ENCODE measurements around the gene TMEM18. TPM values are rescaled to one million over a fixed set of nuclear protein-coding genes. Genes with fewer than 3 reads are reported as not detected.

Gene TMEM18
- total RNA-seq, 2 donors from 2014 or later, result 32.5 to 33.4 TPM

- no peak overlapping the region for H3K27ac Mint-ChIP-seq
- no peak overlapping the region for H3K4me3 Mint-ChIP-seq
- no peaks in the 10 kb centered on the region for H3K36me3 Mint-ChIP-seq (ENCODE audit: insufficient read depth in 2 of 2)
- H3K9me3 Mint-ChIP-seq, result no peaks in the 10 kb centered on the region
- ATAC-seq (replicated peaks in 1 of 2) (no peak), DNase-seq (no peak)
- peaks cover 5% of the 10 kb centered on the region for H3K4me1 Mint-ChIP-seq (ENCODE audit: low read depth)
- peaks cover 9% of the 10 kb centered on the region for H3K27me3 Mint-ChIP-seq (ENCODE audit: low read depth)
Observed at GRCh38 chr2:639703-640102, 37.5 kb downstream of the TMEM18 start.

- Mint-ChIP-seq H3K36me3 (ENCODE audit: insufficient read depth in 2 of 2) (no peaks in the 10 kb centered on the region), H3K27me3 (ENCODE audit: low read depth) (peaks cover 6% of the 10 kb centered on the region), H3K4me3 (no peak overlapping the region), H3K4me1 (ENCODE audit: low read depth) (peaks cover 5% of the 10 kb centered on the region), H3K27ac (no peak overlapping the region), H3K9me3 (no peaks in the 10 kb centered on the region)
- DNase-seq (no peak), ATAC-seq (replicated peaks in 1 of 2) (no peak)
Observed at GRCh38 chr2:637804-638203, 39.4 kb downstream of the TMEM18 start.

DNA sequence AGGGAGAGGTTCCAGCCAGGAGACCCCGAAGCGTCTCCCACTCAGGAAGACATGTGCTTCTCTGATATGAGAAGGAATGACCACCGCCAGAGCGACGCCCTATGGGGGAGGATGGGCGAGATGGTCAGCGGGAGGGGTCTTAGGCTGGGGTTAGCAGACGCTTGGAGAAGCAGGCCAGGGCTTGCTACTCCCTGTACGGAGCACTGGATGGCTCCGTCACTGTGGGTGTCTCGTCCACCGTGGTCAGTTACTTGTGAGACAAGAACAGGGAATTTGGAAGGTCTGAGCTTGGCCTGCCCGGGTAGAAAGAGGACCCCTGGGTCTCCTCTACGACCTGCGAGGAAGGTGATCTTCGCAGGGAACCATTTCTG, 39.8 kb downstream of the TMEM18 start:
- Mint-ChIP-seq H3K4me3 (peak overlapping the region in 1 of 2 donors; percentile 85), H3K4me1 (ENCODE audit: low read depth) (peaks cover 5% of the 10 kb centered on the region), H3K27ac (no peak overlapping the region)

GRCh38 chr2:636641-637405, 40.4 kb downstream of the TMEM18 start:
- Mint-ChIP-seq H3K4me3 (peak overlapping the region; percentile 85 to 86), H3K4me1 (ENCODE audit: low read depth) (peaks cover 5% of the 10 kb centered on the region), H3K36me3 (ENCODE audit: insufficient read depth in 2 of 2) (no peaks in the 10 kb centered on the region), H3K27ac (peak overlapping the region; percentile 71), H3K27me3 (ENCODE audit: low read depth) (peaks cover 6% of the 10 kb centered on the region), H3K9me3 (no peaks in the 10 kb centered on the region)
- DNase-seq (peak; percentile 45 to 50), ATAC-seq (replicated peaks in 1 of 2) (peak; percentile 77 to 81)

More for the DNA sequence above, 39.8 kb downstream of the TMEM18 start:
- peaks cover 6% of the 10 kb centered on the region for H3K27me3 Mint-ChIP-seq (ENCODE audit: low read depth)
- no peaks in the 10 kb centered on the region for H3K9me3 Mint-ChIP-seq
- H3K36me3 Mint-ChIP-seq (ENCODE audit: insufficient read depth in 2 of 2), result no peaks in the 10 kb centered on the region
- no peak for DNase-seq
- ATAC-seq (replicated peaks in 1 of 2), result no peak

DNA sequence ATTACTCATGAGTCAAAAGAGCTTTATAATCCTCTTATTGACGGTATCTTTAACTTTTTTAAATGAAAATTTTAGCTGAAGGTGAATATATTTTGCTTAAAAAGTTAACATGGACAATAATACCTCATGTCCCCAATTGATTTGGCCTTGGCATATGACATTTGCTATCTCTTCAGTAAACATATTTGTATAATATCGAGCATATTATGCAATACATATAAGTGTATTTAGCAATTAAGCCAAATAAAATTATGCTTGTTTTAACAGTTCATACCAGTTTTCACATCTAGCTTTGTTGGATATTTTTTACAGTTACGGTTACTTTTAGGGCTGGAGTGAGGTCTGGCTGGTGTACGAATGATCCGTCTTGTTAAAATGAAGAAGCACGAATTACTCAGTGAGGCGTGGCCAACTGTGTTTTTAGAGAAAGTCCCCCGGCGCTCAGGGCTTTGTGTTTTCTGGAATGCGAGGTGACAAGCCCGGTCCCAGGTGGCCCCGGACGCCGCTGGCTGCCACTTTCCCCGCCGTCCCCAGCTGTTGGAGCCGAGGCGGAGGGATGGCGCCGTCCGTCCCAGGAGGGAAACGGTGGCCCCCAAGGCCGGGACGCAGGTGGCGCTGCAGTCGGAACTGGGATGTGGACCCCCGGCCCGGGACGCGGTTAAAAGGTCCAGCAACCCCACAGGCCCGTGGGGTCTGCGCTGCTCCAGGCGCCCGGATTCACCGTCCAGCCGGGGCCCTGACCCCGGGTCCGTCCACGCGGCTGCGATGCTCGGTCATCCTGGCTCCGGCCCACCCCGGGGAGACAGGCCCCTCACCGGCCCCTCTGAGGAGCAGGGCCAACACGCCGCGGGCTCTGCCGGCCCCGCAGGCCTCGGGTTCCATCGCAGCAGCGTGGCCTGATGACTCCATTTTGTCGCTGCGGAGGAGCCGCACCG, 41.3 kb downstream of the TMEM18 start:
- ATAC-seq (replicated peaks in 1 of 2) (no peak), DNase-seq (no peak)
- H3K27ac Mint-ChIP-seq, result no peak overlapping the region
- peaks cover 5% of the 10 kb centered on the region for H3K4me1 Mint-ChIP-seq (ENCODE audit: low read depth)
- no peaks in the 10 kb centered on the region for H3K9me3 Mint-ChIP-seq
- H3K27me3 Mint-ChIP-seq (ENCODE audit: low read depth), result peaks cover 6% of the 10 kb centered on the region
- no peaks in the 10 kb centered on the region for H3K36me3 Mint-ChIP-seq (ENCODE audit: insufficient read depth in 2 of 2)
- H3K4me3 Mint-ChIP-seq, result peak overlapping the region; percentile 85 to 86

- H3K27me3 Mint-ChIP-seq (ENCODE audit: low read depth), result peaks cover 6% of the 10 kb centered on the region
- H3K9me3 Mint-ChIP-seq, result no peaks in the 10 kb centered on the region
- H3K4me1 Mint-ChIP-seq (ENCODE audit: low read depth), result peaks cover 5% of the 10 kb centered on the region
- H3K4me3 Mint-ChIP-seq, result no peak overlapping the region
- DNase-seq (no peak), ATAC-seq (replicated peaks in 1 of 2) (no peak)
- H3K36me3 Mint-ChIP-seq (ENCODE audit: insufficient read depth in 2 of 2), result no peaks in the 10 kb centered on the region
- H3K27ac Mint-ChIP-seq, result no peak overlapping the region
Observed at GRCh38 chr2:634636-635388, 42.4 kb downstream of the TMEM18 start.

DNA sequence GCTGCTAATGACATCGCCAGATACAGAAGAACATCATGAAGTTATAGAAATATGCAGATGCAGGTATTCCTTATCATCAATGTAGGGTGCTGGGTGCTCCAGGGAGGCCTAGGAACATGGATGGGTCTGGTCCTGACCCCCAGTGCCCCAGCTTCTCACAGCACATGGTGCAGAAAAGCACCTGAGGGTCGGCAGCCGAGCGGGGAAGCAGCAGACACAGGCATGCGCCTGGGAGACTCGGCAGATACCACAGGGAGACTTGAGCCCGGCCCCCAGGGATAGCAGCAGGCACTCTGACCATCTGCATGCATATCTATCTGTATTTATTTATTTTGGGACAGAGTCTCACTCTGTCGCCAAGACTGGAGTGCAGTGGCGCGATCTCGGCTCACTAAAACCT, 43.2 kb downstream of the TMEM18 start:
- no peak overlapping the region for H3K4me3 Mint-ChIP-seq
- no peaks in the 10 kb centered on the region for H3K9me3 Mint-ChIP-seq
- H3K27me3 Mint-ChIP-seq (ENCODE audit: low read depth), result peaks cover 6% of the 10 kb centered on the region
- no peak for DNase-seq
- H3K27ac Mint-ChIP-seq, result no peak overlapping the region
- peaks cover 5% of the 10 kb centered on the region for H3K4me1 Mint-ChIP-seq (ENCODE audit: low read depth)
- no peaks in the 10 kb centered on the region for H3K36me3 Mint-ChIP-seq (ENCODE audit: insufficient read depth in 2 of 2)
- no peak for ATAC-seq (replicated peaks in 1 of 2)

DNA sequence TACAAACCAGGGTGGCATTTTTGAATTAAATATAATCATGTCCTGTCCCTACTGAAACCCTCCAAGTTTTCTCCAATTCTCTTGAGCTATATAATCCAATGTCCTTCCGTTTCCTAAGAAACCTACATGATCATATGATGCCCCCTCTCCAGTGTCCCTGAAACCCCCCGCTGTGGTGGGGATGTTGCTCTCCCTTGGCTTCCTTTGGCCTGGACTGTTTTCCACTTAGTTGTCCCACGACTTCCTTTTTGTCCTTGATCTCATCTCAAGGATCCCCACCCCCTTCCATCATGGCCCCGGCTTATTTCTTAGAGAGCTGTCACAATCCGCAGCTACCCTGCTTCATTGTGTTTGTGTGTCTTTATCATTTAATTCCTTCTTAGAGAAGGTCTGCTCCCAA, 43.8 kb downstream of the TMEM18 start:
- H3K36me3 Mint-ChIP-seq (ENCODE audit: insufficient read depth in 2 of 2), result no peaks in the 10 kb centered on the region
- peaks cover 10% of the 10 kb centered on the region for H3K27me3 Mint-ChIP-seq (ENCODE audit: low read depth)
- H3K9me3 Mint-ChIP-seq, result no peaks in the 10 kb centered on the region
- H3K4me3 Mint-ChIP-seq, result no peak overlapping the region
- DNase-seq, result no peak
- ATAC-seq (replicated peaks in 1 of 2), result no peak
- H3K27ac Mint-ChIP-seq, result no peak overlapping the region
- H3K4me1 Mint-ChIP-seq (ENCODE audit: low read depth), result peaks cover 5% of the 10 kb centered on the region

- peaks cover 14% of the 10 kb centered on the region for H3K27me3 Mint-ChIP-seq (ENCODE audit: low read depth)
- DNase-seq, result no peak
Observed at GRCh38 chr2:632471-632870, 44.7 kb downstream of the TMEM18 start.

DNA sequence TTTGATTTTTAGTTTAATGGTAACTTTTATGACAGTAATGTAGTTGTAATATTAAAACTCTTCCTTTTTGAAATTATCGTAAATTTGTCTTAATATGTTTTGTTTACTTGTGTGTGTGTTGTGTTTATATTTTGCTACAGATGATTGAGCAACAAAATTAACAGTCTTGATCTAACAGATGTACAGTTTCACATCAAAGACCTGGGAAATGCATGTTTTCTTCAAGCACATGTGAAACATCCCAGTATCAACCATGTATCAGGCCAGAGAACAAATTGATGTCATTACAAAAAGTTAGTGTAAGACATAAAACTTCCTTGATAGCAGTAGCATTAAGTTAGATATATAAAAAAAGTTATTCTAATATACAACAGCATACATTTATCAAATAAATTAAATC, 45.5 kb downstream of the TMEM18 start:
- no peak for DNase-seq
- H3K4me3 Mint-ChIP-seq, result no peak overlapping the region
- H3K27ac Mint-ChIP-seq, result no peak overlapping the region
- H3K27me3 Mint-ChIP-seq (ENCODE audit: low read depth), result peaks cover 14% of the 10 kb centered on the region
- H3K9me3 Mint-ChIP-seq, result no peaks in the 10 kb centered on the region
- H3K36me3 Mint-ChIP-seq (ENCODE audit: insufficient read depth in 2 of 2), result no peaks in the 10 kb centered on the region
- ATAC-seq (replicated peaks in 1 of 2), result no peak
- H3K4me1 Mint-ChIP-seq (ENCODE audit: low read depth), result peaks cover 1% of the 10 kb centered on the region

More at GRCh38 chr2:632471-632870, 44.7 kb downstream of the TMEM18 start:
- peaks cover 5% of the 10 kb centered on the region for H3K4me1 Mint-ChIP-seq (ENCODE audit: low read depth)
- ATAC-seq (replicated peaks in 1 of 2), result no peak
- no peaks in the 10 kb centered on the region for H3K36me3 Mint-ChIP-seq (ENCODE audit: insufficient read depth in 2 of 2)
- no peak overlapping the region for H3K27ac Mint-ChIP-seq
- H3K4me3 Mint-ChIP-seq, result no peak overlapping the region
- H3K9me3 Mint-ChIP-seq, result no peaks in the 10 kb centered on the region

- Mint-ChIP-seq H3K27ac (no peak overlapping the region), H3K9me3 (no peaks in the 10 kb centered on the region), H3K36me3 (ENCODE audit: insufficient read depth in 2 of 2) (no peaks in the 10 kb centered on the region), H3K27me3 (ENCODE audit: low read depth) (peaks cover 14% of the 10 kb centered on the region), H3K4me3 (no peak overlapping the region), H3K4me1 (ENCODE audit: low read depth) (no peaks in the 10 kb centered on the region)
- DNase-seq, result no peak
- ATAC-seq (replicated peaks in 1 of 2), result no peak
Observed at GRCh38 chr2:630451-631320, 46.5 kb downstream of the TMEM18 start.

GRCh38 chr2:629961-630360, 47.2 kb downstream of the TMEM18 start:
- H3K36me3 Mint-ChIP-seq (ENCODE audit: insufficient read depth in 2 of 2), result no peaks in the 10 kb centered on the region
- H3K4me3 Mint-ChIP-seq, result no peak overlapping the region
- H3K4me1 Mint-ChIP-seq (ENCODE audit: low read depth), result no peaks in the 10 kb centered on the region
- ATAC-seq (replicated peaks in 1 of 2) (no peak), DNase-seq (no peak)
- peaks cover 14% of the 10 kb centered on the region for H3K27me3 Mint-ChIP-seq (ENCODE audit: low read depth)
- H3K27ac Mint-ChIP-seq, result peak overlapping the region; percentile 29
- no peaks in the 10 kb centered on the region for H3K9me3 Mint-ChIP-seq

All from activated T-cell treated with anti-CD3 and anti-CD28 coated beads, Interleukin-2, amount 50 U/mL, for 72 hours (primary cell).